ENCODE data around the gene IPO9.

Gene IPO9

DNA sequence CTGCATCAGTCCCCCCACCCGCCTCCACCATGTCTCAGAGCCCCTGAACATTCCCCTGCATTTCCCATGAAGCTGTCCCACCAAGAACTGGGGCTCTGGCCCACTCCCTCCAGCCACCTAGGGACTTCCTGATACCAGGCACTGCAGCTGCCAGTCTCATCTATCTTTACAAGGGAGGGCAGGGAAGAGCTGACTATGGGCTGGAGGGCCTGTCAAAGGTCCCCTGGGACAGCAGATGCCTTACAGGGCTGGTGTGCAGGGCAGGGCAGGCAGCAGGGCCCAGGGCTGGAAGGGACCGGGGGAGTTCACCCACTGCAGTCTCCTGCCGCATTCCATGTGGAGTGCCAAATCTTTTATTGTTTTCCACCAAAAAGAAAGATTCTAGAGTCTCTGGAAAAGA, 77.4 kb downstream of the IPO9 start:
- DNase-seq (ENCODE audit: low spot score) = no peak

DNA sequence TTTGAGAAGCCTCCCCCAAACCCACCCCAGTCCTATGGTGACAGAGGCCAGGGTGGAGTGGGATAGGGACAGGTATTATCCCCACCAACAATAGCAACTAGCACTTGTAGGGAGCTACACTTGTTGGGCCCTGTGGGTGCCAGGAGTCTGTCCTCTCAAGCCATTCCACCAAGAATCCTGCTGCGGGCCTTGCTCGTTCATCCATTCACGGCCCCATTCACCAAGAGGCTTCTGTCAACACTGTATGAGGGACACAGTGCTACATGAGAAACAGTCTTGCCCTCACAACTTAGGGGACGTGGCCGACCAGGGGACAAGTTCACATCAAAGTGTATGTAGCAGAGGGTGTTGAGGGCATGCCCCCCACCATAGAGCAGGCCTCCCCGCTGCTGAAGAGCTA, 78.7 kb downstream of the IPO9 start:
- DNase-seq (ENCODE audit: low spot score) = no peak

DNA sequence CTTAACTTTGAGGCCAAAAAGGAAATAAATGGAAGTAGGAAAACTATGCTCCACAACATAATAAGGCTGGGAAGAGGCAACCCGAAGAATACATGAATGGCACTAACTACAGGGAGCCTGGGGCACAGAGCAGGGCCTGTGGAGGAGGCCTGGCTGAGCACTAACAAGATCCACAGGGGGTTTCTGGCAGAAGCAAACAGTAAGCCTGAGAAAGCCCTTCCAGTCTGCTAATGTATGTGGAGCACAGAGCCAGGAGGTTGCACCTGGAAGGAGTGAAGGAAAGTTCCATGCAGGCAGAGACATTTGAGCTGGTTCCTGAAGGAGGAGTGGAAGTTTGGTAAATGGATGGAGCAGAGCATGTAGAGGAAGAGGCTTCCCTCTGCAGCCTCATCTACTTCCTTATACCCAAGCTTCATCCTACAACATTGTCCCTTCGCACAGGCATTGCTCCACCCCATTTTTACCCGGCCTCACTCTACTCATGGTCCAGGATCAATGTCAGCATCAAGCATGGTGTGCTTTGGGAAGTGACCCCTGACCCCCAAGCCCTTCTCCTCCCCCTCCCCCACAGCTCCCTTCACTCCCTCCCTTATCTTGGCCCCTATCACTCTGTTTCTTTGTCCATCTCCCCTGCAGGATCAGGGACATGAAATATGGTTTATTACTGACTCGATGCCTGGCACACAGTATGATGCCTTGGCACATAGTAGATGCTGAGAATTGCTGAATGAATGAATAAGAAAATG, 83.0 kb downstream of the IPO9 start:
- no peak for DNase-seq (ENCODE audit: low spot score)

DNA sequence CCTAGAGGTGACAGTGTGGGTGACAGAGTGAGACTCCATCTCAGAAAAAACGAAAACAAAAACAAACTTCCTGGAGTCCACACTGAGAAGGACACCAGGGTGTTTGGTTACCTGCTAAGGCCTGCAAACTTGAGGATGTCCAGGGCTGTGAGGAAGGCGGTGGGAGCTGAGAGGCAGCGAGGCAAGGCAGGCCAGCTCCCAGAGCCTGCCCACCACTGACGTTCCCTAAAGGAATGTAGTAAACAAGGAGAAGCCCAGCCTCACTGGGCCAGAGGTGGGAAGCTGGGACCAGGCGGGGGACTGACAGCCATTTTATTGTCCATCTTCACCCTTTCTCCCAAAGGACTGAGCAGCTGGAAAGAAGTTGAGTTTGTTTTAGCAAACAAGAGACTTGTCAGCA, 83.9 kb downstream of the IPO9 start:
- DNase-seq (ENCODE audit: low spot score) = no peak

GRCh38 chr1:201914456-201915235, 85.7 kb downstream of the IPO9 start:
- DNase-seq (ENCODE audit: low spot score) = no peak

DNA sequence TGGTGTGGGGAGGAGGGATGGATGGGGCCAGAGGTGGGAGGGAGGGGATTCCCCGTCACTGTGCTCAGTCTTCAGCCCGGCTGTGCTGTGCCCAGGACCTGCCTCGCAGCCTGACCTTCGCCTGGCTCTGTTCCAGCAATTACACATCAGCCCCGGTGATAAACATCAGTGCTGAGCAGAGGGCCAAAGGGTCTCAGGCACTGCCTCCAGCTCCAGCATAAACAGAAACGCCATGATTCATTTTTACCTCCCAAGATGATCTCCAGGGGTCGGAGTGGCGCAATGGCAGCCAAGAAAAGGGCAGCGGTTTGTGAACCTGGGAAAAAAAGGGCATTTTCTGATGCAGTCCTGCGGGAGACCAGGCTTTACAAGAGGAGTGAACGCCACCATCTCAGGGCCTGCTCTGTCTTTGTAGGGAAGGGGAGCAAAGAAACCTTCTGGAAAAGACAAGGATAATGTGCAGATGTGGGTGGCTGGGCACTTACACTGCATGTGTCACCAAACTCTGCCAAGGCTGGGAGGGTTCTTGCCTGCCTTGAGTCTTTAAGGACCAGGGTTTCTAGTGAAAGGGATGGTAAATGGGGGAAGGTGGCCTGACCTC, 87.8 kb downstream of the IPO9 start:
- peak; percentile 74 for DNase-seq (ENCODE audit: low spot score)

DNA sequence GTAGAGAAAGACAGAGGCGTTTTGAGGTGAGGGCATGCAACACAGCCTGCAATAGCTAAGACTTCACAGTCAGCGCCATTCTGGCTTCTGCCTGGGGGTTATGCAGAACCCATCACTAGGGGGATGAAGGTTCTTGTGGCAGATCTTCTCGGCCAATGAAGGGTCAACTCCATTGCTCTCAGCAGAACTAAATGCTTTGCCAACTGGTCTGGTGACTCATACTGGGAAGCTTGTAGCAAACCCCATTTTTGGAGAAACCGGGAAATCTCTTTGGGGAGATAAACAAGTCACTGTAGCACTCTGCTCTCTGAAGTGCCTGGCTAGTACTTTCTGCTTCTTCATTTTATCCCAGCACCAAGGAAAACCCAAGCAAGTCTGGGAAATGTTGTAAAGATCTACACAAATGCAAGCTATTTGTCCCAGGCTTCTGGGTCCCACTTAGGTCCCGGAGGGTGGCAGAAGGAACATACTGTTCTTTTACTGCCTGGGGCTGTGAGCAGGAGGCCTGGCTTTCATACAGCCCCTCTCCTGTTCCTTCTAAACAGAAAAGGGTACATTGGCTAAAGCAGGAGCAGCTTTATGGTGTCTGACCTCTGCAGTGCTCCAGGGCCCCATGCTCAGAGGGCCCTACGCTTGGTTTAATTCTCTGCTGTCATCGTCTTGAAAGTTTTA, 88.5 kb downstream of the IPO9 start:
- DNase-seq (ENCODE audit: low spot score) = peak; percentile 86

- no peak for DNase-seq (ENCODE audit: low spot score)
These were observed 89.4 kb downstream of the IPO9 start for GRCh38 chr1:201918343-201918742.

GRCh38 chr1:201921952-201922558, 93.1 kb downstream of the IPO9 start:
- no peak for DNase-seq (ENCODE audit: low spot score)

DNA sequence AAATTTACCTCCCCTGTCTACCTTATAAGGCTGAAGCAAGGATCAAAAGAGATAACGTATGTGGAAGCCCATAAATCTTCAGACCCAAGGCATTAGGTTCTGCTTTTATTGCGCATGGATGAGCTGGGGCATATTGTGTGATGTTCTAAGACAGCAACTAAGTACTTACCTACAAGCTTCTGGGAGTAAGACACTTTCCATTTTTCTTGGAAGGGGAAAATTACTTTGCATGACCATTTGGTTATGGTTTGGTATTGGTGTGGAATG, 96.3 kb downstream of the IPO9 start:
- no peak for DNase-seq (ENCODE audit: low spot score)

DNA sequence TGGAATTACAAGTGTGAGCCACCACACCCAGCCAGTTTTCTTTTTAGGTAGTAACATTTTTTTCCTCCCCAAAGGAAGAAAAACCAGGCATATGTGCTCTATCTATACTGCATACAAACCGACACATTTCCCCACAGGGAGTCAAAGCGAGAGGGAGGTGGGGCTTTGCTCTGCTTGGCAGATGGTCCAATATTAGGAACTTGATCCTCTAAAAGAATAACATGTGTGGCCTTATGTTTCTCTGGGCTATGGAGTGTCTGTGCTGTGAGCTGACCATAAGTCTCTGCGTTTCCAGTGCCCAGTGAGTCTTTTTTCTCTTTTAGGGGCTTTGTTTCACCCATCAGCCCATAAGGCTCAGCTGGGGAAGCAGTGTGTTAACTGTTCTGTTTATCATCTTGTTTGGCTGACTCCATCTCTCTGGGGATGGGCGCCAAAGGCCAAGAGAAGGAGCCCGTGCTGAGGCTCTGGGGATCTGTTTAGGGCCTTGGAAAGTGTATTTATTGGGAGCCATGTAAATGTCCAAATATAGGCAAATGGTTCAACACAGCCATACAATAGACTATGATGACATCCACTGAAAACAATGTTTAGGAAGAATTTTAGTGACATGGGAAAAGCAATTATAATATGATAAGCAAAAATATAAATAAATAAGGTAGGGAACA, 97.2 kb downstream of the IPO9 start:
- DNase-seq (ENCODE audit: low spot score) = no peak

DNA sequence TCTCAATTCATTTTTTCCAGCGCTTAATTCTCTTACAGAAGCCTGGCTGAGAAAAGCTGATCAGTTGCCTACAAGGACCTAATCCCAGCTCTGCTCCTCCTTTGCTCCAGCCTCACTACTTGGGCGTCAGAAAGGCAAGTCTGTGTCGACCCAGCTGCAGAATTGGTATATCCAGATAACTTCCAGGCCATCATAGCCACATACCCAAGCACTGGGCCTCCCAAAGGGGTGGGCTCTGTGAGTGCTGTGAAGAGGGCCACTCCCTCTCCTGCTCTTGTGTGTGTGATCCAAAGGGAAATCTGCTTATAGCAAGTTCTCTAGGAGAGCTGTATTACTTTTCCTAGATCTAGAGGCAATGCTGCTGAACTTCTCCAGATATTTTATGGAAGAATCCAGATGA, 99.3 kb downstream of the IPO9 start:
- DNase-seq (ENCODE audit: low spot score) = no peak

DNA sequence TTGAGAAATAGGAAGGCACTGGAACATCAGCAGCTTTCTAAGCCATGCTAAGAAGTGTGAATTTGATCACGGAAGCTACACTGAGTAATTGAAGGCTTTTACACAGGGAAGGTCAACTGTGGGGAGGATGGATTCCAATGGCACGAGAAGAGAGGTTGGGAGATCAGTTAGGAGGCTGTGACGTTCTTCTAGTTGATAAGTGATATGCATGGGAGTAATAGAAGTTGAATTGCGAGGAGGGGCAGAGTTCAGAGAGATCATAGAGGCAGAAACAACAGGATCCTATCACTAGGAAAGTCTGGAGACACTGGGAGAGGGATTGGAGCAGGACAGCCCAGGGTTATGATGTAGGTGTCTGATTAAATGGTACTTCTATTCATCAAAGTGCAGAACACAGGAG, 101.2 kb downstream of the IPO9 start:
- DNase-seq (ENCODE audit: low spot score) = no peak

DNA sequence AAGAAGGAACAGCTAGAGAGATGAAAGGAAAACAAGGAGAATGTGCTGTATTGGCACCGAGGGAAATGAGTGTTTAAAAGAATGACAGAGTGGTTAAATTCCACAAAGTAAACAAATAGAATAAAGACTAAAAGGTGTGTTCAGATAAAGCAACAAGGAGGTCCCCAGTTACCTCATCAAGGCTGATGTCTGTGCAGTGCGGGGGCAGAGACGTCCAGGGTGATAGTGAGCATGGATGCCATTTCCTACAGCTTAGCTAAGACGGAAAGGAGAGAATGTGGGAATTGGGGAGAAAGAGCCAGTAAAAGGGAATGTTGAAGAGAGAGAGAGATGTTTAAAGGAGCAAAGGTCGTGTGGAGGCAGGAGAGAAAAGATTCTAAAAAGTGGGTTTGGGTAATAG, 101.8 kb downstream of the IPO9 start:
- DNase-seq (ENCODE audit: low spot score) = no peak
